UCSD-AML1 (cell line): ENCODE data around the gene PTPRF.

Experiments
- DNase-seq: peaks from one replicate; lab custom pipeline; 2025; ENCODE audit not compliant: unreplicated experiment; lab: John Stamatoyannopoulos, UW

The PTPRF gene

DNA sequence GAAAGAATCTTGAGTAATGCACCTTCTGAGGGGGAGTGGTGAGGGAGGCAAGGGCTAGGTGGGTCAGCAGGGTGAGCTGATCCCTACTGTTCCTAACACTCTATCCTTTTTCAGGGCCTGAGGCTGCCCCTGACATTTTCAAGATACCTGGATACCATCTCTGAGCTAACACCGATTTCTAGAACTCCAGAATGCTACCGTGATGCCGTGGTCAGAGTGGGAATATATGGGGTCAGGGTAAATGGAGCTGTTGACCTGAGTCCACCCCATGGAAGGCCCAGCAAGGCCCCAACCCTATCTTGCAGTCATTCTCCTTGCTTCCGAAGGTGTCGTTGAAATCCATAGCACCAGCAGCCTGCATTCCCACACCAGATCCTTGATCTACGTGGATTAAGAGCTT, 18.0 kb upstream of the PTPRF start:
- no peak for DNase-seq

DNA sequence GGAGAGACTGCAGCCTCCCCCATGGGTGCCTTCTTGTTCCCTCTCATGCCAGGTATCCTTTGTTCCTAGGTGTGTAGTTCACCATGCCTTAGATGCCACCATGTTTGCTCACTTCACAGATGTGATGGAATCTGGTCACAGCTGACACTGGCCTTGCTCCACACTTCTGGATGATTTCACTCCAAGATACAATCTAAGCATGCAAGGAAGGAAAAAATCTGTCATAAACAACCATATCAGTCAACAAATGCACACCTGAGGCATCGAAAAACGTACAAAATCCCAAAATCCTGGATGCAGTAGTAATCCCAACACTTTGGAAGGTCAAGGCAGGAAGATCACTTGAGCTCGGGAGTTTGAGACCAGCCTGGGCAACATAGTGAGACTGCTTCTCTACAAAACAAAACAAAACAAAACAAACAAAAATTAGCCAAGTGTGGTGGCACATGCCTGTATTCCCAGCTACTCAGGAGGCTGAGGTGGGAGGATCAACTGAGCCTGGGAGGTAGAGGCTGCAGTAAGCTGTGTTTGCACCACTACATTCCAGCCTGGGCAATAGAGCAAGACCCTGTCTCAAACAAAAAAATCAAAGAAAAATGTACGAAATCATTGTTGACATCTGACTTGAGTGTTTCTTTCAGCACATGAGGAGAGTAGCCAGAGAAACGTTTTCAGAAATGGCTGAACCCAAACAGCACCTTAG, 17.1 kb upstream of the PTPRF start:
- DNase-seq: no peak

DNA sequence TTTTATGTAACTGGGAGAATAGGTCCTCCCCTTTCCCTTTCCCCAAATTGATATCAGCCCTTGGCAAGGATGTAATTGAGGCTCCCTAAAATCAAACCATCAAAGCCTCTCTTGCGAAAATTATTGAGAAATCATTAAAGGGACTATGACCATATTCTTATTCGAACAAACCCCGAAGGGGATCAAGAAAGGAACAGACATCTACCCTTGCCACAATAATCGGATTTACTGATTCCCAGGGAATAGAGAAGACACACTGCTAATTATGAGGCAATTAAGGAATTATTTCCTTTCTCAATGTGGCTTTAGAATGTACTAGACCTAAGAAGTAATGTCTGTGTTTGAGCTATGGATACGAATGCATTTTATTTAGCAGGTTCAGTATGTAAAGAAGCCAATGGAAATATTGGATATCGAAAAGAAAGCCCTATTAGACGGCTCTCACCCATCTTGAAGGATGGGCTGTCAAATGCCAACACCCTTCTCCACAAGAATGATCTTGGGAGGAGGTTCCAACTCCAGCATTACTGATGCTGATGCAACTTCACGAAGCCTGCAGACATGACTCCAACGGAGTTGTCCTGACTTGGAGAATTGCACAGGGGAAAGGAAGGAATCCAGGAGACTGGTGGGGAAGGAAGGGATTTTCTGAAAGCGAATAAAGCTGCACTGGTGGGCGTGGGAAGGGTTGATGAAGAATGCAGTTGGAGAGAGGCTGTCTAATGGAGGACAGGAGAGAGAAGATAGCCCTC, 11.6 kb upstream of the PTPRF start:
- no peak for DNase-seq

DNA sequence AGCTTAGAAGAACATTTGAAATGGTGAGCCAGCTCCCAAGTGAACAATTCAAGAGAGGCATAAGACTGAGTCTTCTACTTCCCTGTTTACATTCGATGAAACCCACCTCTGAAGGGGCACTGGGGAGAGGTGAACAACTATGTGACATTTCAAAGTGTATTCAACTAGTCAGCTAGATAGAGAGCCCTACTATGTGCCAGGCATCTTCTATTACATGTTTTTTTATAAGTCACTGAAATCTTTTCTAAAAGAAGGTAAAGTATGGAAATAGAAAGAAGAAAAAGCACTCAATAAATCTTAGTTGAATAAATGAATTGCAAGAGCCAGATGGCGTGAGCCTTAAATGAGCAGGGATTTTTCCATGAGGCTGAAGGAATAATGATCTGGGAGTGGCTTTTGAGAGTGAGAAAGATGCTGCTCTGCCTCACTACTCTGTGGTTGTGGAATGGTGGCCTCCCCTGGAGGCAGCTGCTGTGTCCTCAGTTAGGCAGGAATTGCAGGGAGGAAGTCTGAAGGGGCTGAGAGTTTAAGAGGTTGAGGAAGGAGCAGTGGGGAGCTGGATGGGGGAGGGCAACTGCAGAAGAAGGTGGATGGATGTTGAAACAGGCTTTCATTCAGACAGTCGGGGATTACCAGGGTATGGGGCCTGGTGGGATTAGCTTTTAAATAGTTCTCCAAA, 10.4 kb upstream of the PTPRF start:
- no peak for DNase-seq

DNA sequence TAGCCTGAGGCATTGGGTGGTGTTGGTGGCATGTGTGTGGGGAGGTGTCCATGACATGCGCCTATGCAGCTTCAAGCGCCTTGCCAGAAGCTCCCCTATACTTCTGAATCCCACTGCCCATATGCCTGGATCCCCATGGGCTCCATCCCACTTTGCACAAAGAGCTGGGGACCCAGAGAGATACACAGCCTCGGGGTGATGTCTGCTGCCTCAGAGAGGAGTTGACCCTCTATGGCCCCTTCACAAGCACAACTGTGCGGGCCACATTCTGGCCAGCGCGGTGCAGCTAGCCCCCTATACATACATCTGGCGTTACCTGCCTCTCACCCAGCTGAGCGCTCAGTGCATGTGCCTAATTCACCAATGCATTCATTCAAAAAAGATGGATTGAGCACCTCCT, 9.6 kb upstream of the PTPRF start:
- no peak for DNase-seq

DNA sequence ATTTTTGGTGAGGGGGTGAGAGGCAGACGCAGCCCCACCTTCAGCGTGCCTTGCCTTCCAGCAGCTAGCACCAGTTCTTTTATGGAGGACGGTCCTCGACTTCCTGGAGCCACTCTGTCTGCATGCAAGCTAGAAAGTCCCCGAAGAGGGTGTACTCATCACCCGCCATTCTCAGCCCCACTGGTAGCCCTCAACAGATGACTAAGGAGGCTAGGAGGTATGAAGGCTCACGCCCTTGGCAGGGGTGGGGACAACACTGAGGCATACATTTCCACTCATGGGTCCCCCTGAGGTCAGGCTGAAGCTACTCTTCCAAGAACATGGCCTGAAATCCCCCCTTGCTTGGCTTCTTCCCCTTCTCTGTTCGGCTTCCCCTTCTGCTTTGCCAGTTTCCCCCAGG, 8.9 kb upstream of the PTPRF start:
- no peak for DNase-seq

- DNase-seq: no peak
Measured at GRCh38 chr1:43522431-43522775, 8.3 kb upstream of the PTPRF start.

- peak; percentile 34 for DNase-seq
Measured at GRCh38 chr1:43522776-43523480, 7.8 kb upstream of the PTPRF start.

DNA sequence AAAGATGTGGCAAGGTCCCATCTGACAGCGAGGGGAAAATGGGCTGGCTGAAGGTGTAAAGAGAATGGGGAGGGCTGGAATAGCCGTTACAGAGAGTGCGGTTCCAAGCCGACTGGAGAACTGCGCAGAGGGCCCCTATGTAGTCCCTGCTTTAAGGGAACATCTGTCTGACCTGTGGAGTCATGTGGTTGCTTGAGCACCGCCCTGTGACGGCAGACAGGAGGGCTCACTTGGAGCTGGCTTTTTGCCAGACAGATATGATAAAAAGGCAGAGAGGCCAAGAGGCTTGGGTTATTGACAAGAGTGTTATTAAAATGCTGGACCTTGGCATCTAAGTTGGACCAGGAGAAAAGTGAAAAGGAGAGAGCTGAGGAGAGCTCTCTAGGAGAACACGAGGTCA, 5.9 kb upstream of the PTPRF start:
- DNase-seq: no peak

DNA sequence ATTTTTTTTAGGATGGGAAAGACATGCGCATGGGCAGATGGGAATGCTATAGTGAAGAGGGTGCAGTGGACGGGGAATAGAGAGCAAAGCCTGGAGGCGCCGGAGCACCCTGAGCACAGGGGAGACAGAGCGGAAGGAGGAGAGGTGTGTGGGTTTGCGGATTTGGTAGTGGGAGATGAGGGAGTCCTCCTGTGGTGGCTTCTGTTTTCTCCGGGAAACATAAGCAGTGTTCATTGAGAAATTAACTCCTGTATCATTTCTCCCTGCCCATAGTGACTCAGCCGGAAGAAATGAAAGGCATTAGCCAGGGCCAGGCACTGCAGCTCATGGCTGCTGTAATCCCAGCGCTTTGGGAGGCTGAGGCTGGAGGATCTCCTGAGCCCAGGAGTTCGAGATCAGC, 4.7 kb upstream of the PTPRF start:
- no peak for DNase-seq

DNA sequence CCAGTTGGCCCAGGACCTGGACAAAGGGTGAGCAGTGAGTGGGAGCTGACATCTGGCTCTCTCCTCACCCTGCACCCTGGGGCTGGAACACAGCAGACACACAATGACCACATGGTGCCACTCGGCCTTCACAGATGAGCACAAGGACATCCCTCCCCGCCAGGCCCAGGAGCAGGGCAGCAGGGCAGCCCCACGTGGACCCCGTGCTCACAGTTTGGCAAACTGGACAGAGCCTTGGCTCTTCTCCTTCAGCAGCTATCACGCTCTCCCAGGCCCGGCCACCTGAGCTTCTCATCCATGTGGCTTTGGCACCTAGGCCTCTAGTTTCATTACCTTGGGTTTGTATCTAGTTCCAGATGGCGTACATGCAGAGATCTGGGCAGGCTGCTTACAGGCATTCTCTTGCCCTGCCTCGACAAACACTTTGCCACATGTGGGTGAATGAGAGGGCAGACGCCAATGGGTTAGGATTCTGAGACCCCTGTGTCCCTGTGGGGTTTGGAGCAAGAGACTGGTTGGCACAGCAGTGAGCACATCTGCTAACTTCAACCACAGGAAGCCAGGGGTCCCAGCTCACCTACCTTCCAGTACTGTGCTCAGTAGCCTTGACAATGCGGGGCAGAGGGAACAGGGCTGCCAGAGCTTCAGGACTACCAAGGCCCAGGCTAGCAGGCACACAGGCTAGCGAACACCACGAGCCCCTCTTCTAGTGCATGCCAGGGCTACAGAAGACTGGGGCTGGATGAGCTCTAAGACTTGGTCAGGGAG, 3.4 kb upstream of the PTPRF start:
- DNase-seq: no peak

- peak; percentile 77 for DNase-seq
Measured at GRCh38 chr1:43529206-43529731, 1.4 kb upstream of the PTPRF start.

DNA sequence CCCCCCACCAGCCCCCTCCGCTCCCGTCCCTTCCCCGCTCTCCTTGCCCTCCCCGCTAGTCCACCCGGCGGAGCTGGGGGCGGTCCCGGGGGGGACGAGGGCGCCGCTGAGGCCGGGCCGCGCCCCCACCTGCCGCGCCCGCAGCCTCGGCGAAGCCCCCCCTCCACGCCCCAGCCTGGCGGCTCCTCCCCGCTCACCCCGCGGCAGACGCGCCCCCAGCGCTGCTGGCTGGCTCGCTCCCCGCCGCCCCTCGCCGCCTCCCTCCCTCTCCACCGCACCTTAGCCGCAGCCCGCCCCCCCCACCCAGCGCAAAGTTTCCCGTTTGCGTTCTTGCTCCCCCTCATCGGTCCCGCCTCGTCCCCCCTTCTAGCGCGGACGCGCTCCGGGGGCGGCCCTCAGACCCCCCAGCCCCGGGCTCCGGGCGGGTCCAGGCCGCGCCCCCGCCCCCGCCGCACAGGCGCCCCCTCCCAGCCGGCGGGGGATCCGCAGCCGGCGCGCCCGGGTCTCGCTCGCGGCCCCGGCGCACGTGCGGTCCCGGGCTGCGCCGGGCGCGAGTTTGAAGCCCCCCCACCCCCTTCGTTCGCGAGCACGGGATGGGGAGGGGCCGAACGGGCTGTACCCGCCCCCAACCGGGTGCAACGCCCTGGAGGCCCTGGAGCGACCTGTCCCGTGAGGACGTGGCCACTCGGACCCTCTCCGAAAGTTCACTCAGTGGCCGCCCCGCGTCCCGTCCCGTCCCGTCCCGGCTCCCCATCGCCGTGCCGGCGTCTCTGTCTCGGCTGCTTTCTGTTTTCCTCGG, 623 bp downstream of the PTPRF start:
- DNase-seq: no peak

DNA sequence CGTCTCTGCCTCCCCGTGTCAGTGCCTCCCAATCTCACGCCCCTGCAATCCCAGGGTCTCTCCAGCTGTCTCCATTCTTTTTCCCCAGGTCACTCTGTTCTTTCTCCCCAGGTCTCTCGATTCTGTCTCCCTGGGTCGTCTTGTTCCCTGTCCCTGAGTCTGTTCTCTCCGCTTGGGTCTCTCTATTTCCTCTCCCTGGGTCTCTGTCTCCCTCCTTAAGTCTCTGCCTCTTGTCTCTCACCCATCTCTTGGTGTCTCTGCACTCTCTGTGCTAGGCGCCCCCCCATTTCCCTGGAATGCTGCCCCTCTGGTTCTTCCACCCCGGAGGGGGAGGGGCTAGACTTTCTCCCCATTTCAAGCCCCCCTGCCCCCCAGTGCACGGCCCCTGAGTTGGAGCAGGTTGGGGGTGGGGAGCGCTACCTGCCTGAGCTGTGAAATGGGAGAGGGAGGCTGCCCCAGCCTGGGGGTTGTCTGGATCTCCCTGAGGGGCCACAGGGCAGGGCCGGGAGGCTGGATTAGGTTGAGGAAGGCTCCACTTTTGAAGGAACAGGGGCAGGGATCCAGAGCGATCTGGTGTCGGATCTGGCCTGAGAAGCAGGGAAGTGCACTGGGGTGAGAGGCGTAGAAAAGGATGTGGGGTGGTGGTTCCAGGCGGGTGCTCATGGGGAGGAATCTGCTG, 1.4 kb downstream of the PTPRF start:
- no peak for DNase-seq

DNA sequence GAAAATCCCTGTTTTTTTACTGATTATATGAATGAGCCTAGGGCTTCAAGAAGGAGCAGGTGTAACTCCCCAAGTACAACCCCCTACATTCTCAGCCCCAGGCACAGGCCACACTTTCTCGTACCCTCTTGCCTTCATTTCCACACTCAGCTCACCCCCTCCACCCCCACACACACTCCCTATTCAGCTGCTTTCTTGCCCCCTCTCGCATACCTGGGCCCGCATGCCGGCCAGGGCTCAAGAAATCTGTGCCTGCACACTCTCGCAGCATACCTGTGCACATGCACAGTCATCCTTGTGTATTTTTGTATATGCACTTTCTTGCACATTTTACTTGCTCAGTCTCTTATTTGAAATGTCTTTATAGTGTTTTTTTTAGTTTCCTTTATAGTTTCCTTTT, 2.0 kb downstream of the PTPRF start:
- DNase-seq: no peak

DNA sequence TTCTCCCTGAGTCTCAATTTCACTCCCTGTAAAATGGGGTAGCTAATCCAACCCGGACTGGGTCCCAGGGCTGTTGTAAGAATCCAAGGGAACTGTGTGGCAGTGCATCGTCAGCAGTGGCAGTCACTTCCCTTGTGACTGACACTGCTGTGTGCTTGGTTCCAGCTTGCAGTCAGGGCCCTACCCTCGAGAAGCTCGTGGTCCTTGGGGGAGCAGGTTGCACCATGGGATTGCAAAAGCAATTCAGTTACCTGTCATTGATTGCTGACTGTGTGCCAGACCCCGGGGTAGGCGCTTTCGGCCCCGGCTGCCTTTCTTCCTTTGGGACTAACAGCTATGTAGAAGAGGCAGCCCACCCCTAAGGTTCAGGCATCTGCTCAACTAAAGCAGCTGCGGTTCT, 2.9 kb downstream of the PTPRF start:
- DNase-seq: no peak

DNA sequence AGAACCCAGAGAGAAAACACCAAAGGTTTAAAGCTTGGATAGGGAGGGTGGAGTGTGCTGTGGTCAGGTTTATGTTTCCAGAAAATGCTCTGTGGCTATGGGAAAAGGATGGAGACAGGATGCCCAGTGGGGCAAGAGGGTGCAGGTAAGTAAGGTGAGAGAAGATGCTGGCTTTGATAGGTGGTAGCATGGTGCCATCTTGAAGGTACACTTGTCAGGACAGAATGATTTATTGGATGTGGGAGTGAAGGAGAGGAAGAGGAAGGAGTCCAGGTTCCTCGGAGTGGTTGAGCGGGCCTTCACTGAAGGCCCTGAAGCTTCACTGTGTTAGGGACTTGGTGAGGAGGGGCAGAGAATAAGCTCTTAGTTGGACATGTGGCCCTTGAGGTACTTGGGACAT, 3.6 kb downstream of the PTPRF start:
- no peak for DNase-seq

GRCh38 chr1:43536196-43536863, 5.6 kb downstream of the PTPRF start:
- no peak for DNase-seq

DNA sequence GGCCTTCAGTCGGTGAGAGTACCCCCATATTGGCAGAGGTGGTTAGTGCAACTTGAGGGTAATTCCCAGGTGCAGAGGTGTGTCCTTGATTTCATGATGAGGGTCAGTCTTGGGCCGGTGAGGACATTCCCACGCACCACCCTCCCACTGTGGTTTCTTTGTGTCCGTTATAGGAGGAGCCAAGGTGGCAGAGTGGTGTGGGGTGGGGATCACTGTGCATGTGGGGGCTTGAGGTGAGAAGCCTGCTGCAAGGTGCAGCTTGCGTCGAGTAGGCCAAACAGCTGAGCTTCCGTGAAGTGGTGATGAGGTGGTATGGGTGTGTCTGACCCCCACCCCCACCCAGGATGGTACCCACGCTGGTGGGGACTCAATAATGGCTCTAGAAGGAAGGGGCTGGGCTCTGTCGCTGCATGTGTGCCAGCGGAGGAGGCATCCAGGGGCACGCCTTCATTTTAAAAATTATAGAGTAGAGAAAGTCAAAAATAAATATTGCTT, 6.2 kb downstream of the PTPRF start:
- no peak for DNase-seq
